ENCODE data around the gene SRC. TPM values are rescaled to one million over a fixed set of nuclear protein-coding genes. Genes with fewer than 3 reads are reported as not detected.

The SRC gene
- total RNA-seq, 1 experiment from 2014 or later = 7.2 TPM

GRCh38 chr20:37426106-37426505, 80.2 kb downstream of the SRC start:
- no peak for DNase-seq (ENCODE audit: low spot score)

DNA sequence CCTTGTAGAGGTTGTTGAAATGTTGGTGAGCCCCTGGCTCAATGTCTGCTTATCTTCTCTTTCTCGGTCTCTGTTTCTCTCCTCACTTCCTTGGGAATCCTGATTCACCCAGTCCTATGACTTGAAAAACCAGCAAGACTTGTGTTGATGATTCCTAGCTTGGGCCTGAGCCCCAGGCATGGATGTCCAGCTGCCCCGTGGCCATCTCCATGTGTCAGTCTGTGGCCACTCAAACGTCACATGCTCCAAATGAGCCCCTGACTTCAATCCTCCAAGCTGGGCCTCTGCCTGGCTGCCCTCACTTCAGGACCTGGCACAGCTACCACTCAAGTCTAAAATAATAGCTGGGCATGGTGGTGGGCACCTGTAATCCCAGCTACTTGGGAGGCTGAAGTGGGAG, 81.0 kb downstream of the SRC start:
- no peak for DNase-seq (ENCODE audit: low spot score)

DNA sequence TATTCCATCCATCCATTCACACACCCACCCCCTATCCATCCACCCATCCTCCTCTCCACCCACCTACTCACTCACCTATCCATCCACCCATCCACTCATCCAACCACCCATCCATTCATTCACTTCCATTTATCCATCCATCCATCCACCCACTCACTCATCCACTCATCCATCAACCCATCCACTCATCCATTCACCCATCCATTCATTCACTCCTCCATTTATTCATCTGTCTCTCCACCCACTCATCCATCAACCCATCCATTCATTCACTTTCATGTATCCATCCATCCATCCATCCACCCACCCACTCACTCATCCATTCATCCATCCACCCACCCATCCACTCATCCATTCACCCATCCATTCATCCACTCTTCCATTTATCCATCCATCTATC, 84.1 kb downstream of the SRC start:
- no peak for DNase-seq (ENCODE audit: low spot score)

DNA sequence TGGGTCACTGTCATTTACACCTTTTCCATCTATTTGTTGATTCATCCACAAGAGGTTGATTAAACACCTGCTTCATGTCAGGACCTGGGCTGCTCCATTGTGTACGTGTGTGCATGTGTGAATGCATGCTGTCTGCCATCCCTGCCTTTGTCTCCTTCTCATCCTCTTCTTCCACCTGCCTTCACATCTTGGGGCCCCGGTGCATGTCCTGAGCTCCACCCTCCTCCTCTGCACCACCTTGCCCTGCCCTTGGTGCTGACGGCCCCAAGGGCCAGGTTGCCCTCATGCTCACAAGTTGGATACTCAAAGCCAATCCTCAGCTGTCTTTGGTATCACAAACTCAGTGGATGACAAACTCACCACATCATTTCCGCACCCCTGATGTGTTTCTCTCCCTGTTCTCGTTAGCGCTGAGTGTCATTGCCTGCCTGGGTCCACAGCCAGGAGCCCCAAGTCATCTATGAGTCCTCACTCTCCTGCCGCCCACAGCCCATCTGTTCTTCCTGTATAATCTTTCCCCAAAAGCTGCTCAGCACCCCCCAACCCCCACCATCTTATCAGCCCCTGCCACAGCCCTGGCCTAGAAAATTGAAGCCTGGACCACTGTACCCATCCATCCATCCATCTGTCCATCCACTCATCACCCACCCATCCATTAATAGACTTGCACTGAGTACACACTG, 85.0 kb downstream of the SRC start:
- no peak for DNase-seq (ENCODE audit: low spot score)

DNA sequence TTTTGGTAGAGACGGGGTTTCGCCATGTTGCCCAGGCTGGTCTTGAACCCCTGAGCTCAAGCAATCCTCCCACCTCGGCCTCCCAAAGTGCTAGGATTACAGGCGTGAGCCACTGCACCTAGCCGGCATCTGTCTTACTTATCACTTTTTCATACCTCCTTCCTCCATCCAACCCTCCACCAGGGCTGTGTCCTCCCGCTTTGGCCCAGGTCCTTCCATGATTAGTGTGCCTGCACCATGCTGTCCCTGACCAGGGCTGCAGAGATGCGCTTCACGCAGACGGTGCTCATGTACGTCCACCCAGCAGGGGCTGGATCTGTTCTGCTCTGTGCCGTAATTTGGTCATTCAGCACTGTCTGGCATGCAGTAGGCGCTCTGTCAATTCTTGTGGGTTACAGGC, 85.8 kb downstream of the SRC start:
- no peak for DNase-seq (ENCODE audit: low spot score)

DNA sequence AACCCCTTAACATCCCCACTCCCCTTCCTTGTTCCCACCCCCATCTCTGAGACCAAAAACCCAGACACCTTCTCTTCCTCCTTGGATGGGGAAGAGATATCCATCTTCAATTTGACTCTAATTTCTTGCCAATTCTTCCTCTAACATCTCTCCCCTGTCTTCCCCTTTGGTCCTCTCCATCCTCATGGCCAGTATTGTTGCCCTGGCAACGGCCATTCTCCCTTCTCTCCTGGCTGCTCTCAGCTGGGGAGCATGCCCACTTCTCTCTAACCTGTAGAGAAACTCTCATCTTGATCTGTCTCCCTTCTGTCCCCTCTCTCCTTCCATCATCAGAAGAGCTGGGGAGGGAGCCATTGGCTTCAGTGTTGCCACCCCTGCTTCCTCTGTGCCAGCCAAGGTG, 86.7 kb downstream of the SRC start:
- DNase-seq (ENCODE audit: low spot score) = no peak

DNA sequence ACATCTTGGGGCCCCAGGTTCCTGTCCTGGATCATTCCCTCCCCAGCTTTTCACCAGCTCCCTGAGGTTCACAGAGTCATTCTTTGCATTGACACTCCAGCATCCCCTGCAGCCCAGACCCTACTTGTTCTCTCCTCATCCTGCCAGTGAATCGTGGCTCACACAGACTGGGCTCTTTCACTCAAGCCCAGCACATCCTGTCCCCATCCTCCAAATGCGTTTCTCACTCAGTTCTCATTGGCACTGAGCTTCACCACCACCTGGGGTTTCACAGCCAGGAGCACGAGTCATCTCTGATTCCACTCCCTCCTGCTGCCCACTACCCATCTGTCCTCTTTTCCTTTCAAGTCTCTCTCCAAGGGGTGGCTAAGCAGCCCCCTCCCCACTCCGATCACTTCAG, 89.7 kb downstream of the SRC start:
- no peak for DNase-seq (ENCODE audit: low spot score)

GRCh38 chr20:37436527-37437186, 90.7 kb downstream of the SRC start:
- no peak for DNase-seq (ENCODE audit: low spot score)

DNA sequence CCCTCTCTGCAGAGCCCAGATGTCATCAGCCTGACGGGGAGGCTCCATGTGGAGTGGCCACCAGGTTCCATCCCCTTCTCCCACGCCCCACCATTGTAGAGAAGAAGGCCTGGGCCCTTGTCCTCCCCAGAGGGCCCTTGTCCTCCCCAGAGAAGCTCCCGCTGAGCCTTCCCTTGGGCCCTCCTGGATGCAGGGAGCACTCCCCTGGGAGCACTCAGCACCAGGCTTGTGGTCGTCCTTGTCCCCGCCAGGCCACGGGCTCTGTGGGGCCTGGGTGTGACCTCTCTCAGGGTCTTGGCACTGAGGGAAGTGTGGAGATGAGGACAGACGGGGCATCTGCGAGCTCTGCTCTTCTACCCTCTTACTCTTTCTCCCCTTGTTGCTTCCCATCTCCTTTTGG, 91.7 kb downstream of the SRC start:
- DNase-seq (ENCODE audit: low spot score) = no peak

DNA sequence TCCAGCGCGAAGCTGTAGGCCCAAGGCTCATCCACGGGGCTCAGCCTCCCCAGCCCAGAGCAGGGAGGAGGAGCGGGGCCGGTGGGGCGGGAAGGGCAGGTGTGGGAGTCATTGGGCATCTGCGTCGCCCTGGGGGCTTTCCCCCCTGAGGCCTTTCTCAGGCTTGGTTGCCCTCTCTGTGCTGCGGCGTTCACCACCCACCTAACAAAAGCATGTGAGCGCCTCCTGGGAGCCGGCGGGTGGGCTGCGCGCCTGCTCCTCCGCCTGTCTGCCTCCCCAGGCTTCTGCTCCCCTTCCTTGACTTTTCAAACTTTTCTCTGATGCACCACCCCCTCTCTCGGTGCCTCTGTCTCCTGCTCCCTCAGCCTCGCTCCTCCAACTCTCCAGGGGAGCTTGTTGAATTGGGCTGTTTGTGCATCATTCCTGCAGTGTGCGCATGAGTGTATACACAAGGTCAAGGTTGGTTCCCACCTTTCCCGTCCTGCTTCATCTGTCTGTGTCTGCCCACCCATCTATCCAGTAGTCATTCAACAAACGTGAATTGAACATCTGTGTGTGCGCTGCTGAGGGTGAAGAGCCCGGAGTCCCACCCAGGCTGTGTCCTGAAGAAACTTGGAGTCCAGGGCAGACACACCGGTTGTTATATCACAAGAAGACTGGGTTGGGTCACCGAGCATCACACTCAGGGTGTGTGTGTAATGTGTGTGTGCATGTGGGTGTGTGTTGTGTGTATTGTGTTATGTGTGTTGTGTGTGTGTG, 92.7 kb downstream of the SRC start:
- no peak for DNase-seq (ENCODE audit: low spot score)

DNA sequence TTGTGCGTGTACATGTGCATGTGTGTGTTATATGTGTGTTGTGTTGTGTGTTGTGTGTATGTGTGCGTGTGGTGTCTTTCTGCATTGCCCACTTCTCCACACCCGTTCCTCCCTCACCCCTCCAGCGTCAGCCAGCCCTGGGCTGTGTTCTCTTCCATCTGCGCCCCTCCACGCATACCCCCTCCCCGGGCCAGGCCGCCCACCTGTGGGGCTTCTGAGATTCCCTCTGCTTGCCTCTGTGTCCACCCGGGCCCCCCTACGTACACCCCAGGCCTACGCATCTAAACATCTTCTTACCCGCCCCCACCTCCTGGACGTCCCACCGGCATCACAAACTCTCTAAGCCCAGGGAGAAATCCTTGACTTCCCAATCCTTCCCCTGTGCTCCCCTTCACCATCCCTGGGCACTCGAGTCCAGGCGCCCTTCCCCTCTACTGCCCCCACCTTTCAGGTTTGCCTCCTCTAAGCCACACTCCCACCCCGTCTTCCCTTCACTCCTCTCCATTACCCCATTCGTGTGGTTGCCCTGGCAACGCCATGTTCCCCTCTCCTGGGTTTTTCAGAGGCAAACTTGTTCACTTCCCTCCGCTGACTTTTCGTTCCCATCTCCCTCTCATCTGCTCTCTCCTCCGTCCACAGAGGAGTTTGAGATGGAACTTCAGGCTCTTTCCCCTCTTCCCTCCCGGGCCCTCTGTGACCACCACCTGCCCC, 93.4 kb downstream of the SRC start:
- no peak for DNase-seq (ENCODE audit: low spot score)

DNA sequence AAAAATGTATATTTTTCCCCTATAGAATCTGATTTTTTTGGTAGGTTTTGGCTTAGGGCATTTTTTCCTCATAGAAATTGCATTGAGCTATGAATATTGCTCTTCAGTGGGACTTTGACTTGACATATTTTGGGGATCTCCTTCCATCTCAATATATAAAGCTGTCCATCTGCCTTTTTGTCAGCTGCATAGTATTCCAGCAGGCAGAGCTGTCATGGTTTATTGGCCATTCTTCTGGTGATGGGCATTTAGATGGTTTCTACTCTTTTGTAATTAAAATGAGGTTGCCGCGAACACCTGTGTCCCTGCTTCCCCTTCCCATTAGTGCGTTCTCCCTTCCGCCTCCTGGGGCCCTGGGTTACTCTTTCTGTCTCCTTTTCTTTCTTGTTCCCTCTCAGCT, 95.1 kb downstream of the SRC start:
- no peak for DNase-seq (ENCODE audit: low spot score)

DNA sequence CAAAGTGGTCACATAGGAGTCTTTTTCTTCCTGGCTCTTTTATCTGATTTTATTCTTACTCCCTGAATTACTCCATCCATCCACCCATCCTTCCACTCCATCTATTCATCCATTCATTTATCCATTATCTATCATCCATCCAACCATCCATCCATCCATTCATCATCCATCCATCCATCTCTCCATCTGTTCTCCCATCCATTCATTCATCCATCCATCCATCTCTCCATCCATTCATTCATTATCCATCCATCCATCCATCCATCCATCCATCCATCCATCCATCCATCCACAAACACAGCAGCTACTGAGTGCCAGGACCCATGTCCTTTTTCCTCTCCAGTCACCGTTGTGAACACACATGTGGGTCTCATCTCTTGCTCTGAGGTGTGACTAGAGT, 96.6 kb downstream of the SRC start:
- no peak for DNase-seq (ENCODE audit: low spot score)

GRCh38 chr20:37442986-37443385, 97.0 kb downstream of the SRC start:
- DNase-seq (ENCODE audit: low spot score) = no peak

DNA sequence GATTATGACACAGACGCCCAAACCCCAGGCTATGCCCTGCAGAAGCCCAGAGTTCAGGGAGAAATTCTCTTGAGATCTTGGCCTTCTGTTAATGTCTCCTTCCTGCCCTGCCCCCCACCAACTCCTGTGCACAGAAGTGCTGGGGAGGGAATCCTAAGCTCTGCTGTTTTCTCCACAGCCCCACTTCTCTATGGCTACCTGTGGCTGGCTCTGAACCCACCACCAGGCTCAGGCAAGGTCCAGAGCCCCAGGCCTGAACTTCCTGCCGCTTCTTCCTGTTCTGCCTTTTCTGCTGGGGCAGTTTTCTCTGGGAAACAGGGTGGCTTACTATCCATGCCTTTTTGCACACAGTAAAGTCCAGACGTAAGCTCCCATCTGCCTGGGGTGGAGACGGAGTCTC, 97.7 kb downstream of the SRC start:
- DNase-seq (ENCODE audit: low spot score) = no peak

DNA sequence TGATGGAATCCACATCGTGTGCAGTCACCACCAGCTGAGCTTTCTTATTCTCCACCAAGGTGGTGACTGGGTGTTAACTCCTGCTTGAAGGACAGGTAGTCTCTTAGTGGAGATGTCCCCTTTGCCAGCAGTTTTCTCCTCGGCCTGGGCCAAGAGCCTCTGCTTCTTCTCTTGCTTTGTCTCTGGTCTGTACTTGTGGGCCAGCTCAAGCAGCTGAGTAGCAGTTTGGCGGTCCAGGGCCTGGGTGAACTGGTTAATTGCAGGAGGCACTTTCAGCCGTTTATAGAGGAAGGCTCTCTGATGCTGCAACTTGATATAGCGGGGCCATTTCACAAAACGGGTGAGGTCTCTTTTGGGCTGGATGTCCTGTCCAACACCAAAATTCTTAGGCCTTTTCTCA, 99.1 kb downstream of the SRC start:
- DNase-seq (ENCODE audit: low spot score) = no peak

DNA sequence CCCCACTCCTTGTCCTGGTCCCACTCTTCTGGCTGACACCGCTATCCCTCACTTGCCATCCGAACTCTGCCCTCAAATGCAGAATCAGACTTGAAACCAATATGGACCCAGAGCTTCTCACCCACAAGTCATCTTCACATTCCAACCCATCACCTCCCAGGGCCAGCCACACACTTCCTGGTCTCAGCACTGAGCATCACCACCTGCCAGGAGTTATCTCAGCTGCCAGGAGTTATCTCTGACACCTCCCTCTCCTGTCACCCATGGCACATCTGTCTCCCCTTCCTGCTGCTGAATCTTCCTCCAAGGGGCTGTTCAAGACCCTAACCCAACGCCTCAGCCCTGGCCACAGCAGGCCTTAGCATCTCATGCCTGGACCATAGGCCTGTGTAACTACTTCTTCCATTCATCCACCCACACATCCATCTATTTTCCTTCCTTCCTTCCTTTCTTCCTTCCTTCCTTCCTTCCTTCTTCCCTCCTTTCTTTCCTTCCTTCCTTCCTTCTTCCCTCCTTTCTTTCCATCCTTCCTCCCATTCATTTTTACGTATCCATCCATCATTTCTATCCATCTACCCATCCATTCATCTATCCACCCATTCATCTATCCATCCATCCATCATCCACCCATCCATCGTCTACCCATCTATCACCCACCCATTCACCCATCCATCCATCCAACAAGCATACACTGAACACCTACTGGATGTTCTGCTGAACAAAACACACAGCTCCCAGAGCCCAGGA, 100.5 kb downstream of the SRC start:
- DNase-seq (ENCODE audit: low spot score) = no peak

GRCh38 chr20:37447688-37448087, 101.7 kb downstream of the SRC start:
- no peak for DNase-seq (ENCODE audit: low spot score)

DNA sequence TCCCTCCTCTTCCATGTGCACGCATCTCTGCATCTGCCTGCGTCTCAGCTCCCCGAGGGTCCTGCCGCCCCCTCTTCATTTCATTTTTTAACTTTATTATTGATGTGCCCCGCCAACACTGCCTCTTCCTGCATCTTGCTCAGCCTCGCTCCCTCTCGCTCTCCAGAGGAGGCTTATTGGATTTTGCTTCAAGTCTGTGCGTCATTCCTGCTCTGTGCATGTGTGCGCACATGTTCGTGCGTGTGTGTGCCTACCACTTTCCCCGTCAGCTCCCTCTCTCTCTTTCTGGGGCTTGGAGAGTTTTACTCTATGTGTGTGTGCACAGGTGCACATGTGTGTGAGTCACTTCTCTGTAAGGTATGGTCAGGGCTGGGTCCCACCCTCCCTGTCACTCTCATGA, 103.3 kb downstream of the SRC start:
- DNase-seq (ENCODE audit: low spot score) = no peak

DNA sequence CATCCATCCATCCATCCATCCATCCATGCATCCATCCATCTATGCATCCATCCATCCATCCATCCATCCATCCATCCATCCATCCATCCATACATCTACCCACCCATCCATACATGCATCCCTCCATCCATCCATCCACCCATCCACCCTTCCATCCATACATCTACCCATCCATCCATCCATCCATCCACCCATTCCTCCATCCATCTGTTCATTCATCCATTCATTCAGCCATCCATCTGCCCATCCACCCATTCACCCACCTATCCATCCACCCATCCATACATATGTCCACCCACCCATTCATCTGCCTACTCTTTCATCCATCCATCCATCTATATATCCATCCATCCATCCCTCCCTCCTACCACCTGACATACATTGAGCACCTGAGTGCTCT, 104.4 kb downstream of the SRC start:
- DNase-seq (ENCODE audit: low spot score) = no peak

DNA sequence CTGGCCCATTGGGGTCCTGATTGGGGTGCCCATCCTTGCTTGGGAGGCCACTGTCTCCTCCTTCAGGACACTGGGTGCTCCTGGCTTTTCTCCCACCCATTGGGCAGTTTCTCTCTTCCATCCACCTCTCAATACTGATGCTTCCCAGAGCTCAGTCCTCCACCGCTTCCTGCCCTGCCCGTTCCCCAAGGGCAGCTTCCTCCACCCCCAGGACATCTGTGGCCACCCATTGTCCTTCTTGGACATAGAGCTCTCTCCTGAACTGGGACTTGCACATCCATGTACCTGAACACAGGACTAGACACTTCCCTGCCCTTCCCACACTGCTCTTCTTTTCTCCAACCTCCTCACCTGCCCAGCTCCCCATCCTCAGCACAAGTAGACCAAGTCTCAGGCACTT, 105.7 kb downstream of the SRC start:
- no peak for DNase-seq (ENCODE audit: low spot score)

DNA sequence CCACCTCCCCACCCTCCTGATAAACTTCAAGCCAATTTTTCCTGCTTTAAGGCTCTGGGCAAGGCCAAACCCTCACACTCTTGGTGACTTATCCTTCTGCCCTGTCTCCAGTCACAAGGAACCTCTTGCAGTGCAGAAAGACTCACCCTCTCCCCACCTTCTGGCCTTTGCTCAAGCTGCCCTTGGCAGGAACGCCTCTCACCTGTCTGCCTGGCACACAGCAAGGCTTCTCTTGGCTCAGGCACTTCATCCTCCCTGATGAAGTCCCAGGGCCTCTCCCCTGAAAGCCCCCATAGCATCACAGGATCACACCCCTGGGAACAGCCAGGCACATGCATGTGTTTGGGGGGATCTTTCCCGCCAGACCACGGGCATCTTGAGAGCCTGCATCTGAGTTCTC, 106.3 kb downstream of the SRC start:
- DNase-seq (ENCODE audit: low spot score) = no peak
